ENCODE data around the gene TMEM259. TPM values are rescaled to one million over a fixed set of nuclear protein-coding genes. Genes with fewer than 3 reads are reported as not detected.

TMEM259 gene
- total and polyA plus RNA-seq, 2 donors (not counting 3 experiments of a cell fraction or from before 2014, with no cell fraction given) = 142 to 297 TPM

- Histone ChIP-seq H3K27me3 (ENCODE audit: control insufficient read depth in 2 of 2, insufficient read depth in 2 of 2, low read length in 2 of 2) (no peaks in the 10 kb centered on the region), H3K4me2 (ENCODE audit: insufficient read depth, low read length) (no peak overlapping the region), H3K36me3 (ENCODE audit: control insufficient read depth in 2 of 2, extremely low read depth in 1 of 2, insufficient read depth in 2 of 2, low read length in 2 of 2) (peaks cover 2 to 7% of the 10 kb centered on the region in 2 experiments), H3K4me3 (replicated peaks in 1 of 3; ENCODE audit: insufficient read depth in 1 of 3, low read depth in 1 of 3, low read length in 3 of 3) (no peak overlapping the region), H3K4me1 (ENCODE audit: control insufficient read depth, extremely low read depth, insufficient read depth, low read length) (no peaks in the 10 kb centered on the region), H3K9ac (replicated peaks; ENCODE audit: extremely low read depth, insufficient read depth, low read length) (no peak overlapping the region), H4K20me1 (replicated peaks; ENCODE audit: control insufficient read depth, extremely low read depth, insufficient read depth, low read length) (no peaks in the 10 kb centered on the region), H2AFZ (ENCODE audit: low read depth, low read length) (no peak overlapping the region), H3K27ac (ENCODE audit: insufficient read depth, low read depth, low read length) (no peak overlapping the region), H3K9me3 (replicated peaks; ENCODE audit: control insufficient read depth, insufficient read depth, low read length) (no peaks in the 10 kb centered on the region), H3K9me1 (replicated peaks; ENCODE audit: control insufficient read depth, extremely low read depth, insufficient read depth, low read length) (no peaks in the 10 kb centered on the region), H3K79me2 (ENCODE audit: control insufficient read depth, insufficient read depth, low read length) (no peaks in the 10 kb centered on the region)
- DNase-seq (ENCODE audit: low read depth, low spot score) (no peak), FAIRE-seq (no peak)
- no peak for TF ChIP-seq EZH2 (IDR thresholded peaks at IDR 0.05; ENCODE audit: borderline replicate concordance, low read depth, low read length, severe bottlenecking)
- CTCF ChIA-PET = no interaction called here
- BruUV-seq (replicated peaks) = no TSS peak
- dilution Hi-C loops (cut with MboI; ENCODE audit: extremely low pct_ligation_motif_present, low sequenced_read_pairs) = no loop called here
- intact Hi-C loops (cut with micrococcal nuclease) = no loop called here
- POLR2A ChIA-PET = no interaction called here
These were observed 55.9 kb downstream of the TMEM259 start for GRCh38 chr19:964761-965694.

- DNase-seq (ENCODE audit: low read depth, low spot score) (no peak), FAIRE-seq (no peak)
- no peak overlapping the region for H2AFZ ChIP-seq (ENCODE audit: low read depth, low read length)
- no peak overlapping the region for H3K27ac ChIP-seq (ENCODE audit: insufficient read depth, low read depth, low read length)
- H3K9ac ChIP-seq (replicated peaks; ENCODE audit: extremely low read depth, insufficient read depth, low read length) = no peak overlapping the region
- peaks cover 2 to 7% of the 10 kb centered on the region in 2 experiments for H3K36me3 ChIP-seq (ENCODE audit: control insufficient read depth in 2 of 2, extremely low read depth in 1 of 2, insufficient read depth in 2 of 2, low read length in 2 of 2)
- H3K4me3 ChIP-seq (replicated peaks in 1 of 3; ENCODE audit: insufficient read depth in 1 of 3, low read depth in 1 of 3, low read length in 3 of 3) = no peak overlapping the region
- no peaks in the 10 kb centered on the region for H3K4me1 ChIP-seq (ENCODE audit: control insufficient read depth, extremely low read depth, insufficient read depth, low read length)
- H3K9me3 ChIP-seq (replicated peaks; ENCODE audit: control insufficient read depth, insufficient read depth, low read length) = no peaks in the 10 kb centered on the region
- no peaks in the 10 kb centered on the region for H3K79me2 ChIP-seq (ENCODE audit: control insufficient read depth, insufficient read depth, low read length)
- no peaks in the 10 kb centered on the region for H4K20me1 ChIP-seq (replicated peaks; ENCODE audit: control insufficient read depth, extremely low read depth, insufficient read depth, low read length)
- intact Hi-C loops (cut with micrococcal nuclease) = no loop called here
- TF ChIP-seq EZH2 (IDR thresholded peaks at IDR 0.05; ENCODE audit: borderline replicate concordance, low read depth, low read length, severe bottlenecking) = no peak
- no peak for TF ChIP-seq GATA2 (IDR thresholded peaks at IDR 0.05; ENCODE audit: insufficient read depth, insufficient read length, low read depth, low read length)
- no peak for TF ChIP-seq MAX (IDR thresholded peaks at IDR 0.05; ENCODE audit: insufficient read depth, insufficient read length)
- no peak for TF ChIP-seq FOS (IDR thresholded peaks at IDR 0.05; ENCODE audit: borderline replicate concordance, insufficient read depth, low read length)
- no peak for TF ChIP-seq MYC (IDR thresholded peaks at IDR 0.05; ENCODE audit: low read depth, low read length)
- no peak overlapping the region for H3K4me2 ChIP-seq (ENCODE audit: insufficient read depth, low read length)
- BruUV-seq (replicated peaks) = no TSS peak
- no peaks in the 10 kb centered on the region for H3K27me3 ChIP-seq (ENCODE audit: control insufficient read depth in 2 of 2, insufficient read depth in 2 of 2, low read length in 2 of 2)
- dilution Hi-C loops (cut with MboI; ENCODE audit: extremely low pct_ligation_motif_present, low sequenced_read_pairs) = no loop called here
- ChIA-PET POLR2A (no interaction called here), CTCF (no interaction called here)
- H3K9me1 ChIP-seq (replicated peaks; ENCODE audit: control insufficient read depth, extremely low read depth, insufficient read depth, low read length) = no peaks in the 10 kb centered on the region
These were observed 56.8 kb downstream of the TMEM259 start for GRCh38 chr19:964116-964520.
